ENCODE results near the gene TMEM132D.

TMEM132D gene

DNA sequence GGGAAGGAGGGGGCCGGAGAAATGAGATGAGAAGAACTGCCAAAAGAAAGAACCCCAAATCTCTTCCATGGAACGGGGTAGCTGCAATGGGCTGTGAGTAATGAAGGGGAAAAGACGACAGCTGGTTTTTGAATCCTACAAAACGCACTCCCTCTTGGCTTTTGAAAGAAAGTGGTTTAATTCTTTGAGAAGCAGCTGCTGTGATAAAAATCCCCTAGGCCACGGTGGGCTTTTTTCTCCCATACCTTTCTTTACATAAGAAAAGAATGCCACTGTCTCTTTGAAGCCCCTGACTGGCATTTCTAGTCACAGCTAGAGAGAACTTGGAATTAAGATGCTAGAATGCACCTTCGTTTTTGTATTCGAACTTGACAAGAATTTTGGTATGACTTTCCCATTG, 564.5 kb downstream of the TMEM132D start:
- no peak for DNase-seq (ENCODE audit: low spot score)

DNA sequence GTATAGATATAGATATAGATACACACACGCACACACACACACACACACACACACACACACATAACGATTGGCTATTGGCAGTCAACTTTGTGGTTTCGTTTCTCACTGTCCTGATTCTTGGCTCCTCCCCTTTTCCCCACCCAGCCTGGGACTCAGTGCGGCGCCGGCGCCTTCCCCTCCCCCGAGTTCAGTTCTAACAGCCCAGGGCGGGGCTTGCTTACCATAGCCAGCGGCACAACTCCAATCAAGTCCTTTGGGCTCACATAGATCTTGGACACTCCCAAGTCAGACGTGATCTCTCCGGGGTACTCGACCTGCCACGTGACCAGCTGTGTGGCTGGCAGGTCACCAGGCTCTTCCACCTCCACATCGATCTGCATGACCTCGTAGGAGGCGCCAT, 566.4 kb downstream of the TMEM132D start:
- DNase-seq (ENCODE audit: low spot score) = no peak

DNA sequence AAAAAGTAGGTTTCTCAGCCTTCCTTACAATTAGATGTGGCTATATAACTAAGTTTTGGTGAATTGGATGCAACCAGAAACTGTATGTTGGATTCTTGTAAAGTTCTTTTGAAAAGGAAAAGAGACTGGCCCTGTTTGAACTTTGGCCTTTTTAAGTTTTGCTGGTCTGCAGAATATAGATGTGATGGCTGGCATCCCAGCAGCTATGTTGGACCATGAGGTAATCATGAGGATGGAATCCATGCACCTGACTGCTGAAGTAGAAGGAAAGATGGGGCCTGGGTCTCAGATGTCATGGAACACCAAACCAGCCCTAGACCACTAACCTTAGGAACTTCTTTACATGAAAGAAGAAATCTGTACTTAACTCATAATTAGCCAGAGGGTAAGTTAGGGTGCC, 568.1 kb downstream of the TMEM132D start:
- no peak for DNase-seq (ENCODE audit: low spot score)

DNA sequence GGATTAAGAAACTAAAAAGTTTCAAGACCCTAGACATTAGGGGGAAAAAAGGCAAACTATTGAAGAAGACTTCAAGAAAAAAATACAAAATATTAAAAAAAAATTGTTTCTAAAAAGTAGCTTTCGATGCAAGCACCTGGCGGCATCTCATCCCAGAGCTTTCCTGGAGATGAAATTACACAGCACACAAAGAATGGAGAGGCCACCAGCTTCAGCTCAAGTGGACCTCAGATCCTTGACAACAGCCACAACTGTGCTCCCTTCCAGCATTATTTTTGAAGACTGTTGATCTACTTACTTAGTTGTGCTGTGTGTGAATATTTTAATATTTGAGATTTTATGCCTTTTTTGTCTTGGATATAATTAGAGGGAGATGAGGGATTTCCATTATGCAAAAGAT, 571.5 kb downstream of the TMEM132D start:
- DNase-seq (ENCODE audit: low spot score) = no peak

DNA sequence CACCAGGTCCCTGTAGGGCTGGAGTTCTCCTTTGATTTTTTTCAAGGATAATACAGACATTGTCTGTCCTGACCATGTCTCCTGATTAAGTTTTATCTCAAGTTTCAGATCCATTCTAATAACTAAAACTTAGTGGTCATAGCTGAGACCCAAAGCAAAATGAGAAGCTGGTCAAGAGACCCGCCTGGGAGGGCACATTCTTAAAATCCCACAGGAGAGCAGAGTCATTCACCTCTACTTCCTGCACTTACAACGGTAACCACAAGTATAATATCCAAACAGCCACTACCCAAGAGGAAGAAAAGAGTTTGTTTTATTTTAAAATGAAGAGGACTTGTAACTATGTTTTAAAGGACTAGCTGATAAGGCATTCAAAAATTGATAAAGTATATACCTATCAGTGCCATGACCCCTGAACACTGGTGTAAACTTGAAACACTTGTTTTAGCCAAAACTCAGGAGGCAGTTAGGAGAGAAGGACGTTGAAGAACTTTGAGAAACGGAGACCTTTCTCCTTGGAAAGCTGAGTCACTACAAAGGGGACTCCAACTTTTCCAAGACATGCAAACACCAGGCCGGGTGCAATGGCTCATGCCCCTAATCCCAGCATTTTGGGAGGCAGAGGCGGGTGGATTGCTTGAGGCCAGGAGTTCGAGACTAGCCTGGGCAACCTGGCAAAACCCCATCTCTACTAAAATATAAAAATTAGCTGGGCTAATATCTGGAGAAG, 572.3 kb downstream of the TMEM132D start:
- no peak for DNase-seq (ENCODE audit: low spot score)

DNA sequence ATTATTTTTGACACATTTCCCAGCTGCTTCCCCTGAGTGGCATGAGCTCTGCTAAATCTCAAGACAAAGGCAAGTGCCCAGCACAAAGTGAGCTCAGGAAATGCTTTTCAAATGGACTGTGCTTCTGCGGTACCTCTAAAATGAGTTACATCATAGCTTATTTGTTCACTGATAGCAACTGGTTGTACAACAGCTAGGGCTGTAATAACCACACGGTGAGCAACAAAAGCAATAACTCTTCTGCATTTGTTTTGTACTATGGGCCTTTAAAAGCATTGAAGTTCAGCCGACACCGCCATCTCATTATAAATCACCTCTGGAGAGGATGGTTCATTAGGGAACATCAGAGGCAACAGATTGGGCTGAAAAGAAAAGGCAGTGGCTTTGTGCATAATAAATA, 575.6 kb downstream of the TMEM132D start:
- no peak for DNase-seq (ENCODE audit: low spot score)

DNA sequence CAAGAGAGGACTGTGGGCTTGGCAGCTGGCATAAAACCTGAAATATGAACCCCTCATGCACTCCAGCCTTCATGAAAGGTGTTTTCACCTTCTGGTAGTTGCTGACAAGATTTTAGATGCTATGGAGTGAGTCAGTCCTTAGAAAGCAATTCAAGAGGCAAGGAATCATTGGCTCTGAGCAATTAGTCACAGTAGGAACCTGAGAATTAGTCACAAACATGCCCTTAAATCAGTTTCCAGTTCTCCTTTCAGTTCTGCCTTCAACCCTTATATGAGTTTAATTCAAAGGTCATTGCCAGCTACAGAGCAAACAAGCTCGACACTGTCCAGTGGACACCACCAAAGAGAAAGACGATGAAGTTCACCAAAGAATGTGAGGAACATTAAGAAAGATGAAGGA, 578.3 kb downstream of the TMEM132D start:
- no peak for DNase-seq (ENCODE audit: low spot score)

DNA sequence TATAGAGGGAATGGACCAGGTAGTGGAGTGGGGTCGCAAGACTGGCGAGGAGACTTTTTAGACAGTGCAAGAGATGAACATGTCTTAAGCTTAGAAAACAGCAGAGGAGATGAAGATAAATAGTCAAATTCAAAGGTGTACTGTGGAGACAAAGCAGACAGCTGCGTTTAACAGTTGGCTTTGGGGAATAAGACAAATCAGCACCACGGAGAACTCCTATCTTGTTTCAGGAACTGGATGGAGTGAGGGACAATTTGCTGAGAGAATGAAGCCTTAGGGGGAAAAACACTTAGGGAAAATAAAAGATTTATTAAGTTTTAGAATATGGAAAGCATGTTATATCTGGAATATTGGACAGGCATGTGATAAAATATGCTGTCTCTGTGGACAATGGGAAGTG, 591.8 kb downstream of the TMEM132D start:
- no peak for DNase-seq (ENCODE audit: low spot score)

DNA sequence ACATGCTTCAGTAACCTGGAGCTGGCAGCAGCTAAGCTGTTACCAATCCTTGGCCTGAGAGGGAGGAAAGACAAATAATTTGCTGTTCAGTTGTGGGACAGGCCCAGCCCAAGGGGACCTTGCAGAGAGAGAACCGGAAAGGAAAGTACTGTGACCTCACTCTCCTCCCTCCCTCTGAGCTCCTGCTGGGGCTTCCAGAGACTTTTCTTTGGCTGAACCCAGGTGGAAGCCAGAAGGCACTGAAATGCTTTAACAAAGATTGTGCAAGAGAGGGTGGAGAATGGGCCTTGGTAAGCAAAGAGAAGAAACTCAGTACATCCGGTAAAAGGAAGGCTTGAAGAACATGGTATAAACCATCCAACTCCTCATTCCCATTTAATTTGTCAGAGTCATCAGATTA, 593.5 kb downstream of the TMEM132D start:
- DNase-seq (ENCODE audit: low spot score) = no peak

DNA sequence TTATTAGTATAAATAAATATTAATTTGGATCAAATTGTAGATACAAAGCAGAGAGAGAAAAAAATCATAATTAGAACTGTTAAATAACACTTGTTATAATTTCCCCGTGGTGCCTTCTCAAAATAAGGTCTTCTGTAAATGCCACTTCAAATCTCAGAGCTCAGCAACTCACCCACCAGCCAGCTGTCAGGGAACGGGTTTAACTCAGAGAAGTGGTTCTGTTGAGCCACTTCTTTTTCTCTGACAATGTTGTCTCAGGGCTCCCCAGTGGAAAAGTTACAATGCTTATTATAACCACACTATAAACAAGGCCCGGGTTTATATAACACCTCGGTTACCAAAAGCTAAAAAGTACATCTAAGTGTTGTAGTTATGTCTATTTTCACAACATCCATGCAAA, 598.0 kb downstream of the TMEM132D start:
- no peak for DNase-seq (ENCODE audit: low spot score)

DNA sequence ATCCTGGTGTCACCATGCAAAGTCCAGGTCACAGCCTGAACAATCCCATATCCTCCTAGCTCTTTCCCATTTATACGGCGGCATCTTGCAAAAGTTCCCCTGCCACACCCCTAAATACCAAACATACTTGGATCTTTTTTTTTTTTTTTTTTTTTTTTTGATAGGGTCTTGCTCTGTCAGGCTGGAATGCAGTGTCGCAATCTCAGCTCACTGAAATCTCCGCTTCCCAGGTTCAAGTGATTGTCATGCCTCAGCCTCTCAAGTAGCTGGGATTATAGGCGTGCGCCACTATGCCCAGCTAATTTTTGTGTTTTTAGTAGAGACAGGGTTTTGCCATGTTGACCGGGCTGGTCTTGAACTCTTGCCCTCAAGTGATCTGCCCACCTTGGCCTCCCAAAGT, 599.3 kb downstream of the TMEM132D start:
- DNase-seq (ENCODE audit: low spot score) = no peak

DNA sequence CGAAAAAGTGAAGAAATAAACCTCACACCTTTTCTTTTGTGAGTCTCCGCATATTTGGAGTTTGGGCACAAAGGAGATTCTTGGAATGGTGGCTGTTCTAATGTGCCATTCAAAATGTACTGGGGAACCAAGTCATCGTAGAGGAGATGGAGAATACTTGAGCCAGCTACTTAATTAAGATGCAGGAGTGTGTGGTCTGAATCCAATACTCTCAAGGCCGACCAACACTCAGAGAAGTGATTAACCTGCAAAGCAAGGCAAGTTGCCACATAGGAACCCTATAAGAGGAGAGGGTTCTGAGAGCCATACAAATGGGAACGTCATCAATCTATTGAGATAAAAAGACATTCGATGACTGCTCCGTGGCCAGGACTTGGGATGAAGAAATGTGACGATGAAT, 603.8 kb downstream of the TMEM132D start:
- DNase-seq (ENCODE audit: low spot score) = no peak

DNA sequence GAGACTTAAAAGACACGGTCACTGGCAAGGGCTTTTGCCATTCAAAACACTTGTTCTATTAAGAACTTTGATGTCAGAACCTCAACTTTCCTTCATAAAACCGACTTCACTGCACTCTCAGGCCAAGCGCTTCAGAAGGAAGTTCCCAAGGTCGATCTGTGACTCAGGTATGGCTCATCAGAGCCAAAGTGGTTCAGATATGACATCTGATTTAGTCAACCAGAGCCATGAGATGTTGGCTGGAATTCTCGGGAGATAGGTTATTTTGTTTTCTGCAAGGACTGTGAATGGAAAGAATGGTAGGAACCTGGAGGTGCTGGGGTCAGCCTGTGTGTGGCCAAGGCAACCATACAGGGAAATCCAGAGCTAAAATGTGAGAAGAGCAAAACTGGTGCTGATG, 604.9 kb downstream of the TMEM132D start:
- DNase-seq (ENCODE audit: low spot score) = no peak

DNA sequence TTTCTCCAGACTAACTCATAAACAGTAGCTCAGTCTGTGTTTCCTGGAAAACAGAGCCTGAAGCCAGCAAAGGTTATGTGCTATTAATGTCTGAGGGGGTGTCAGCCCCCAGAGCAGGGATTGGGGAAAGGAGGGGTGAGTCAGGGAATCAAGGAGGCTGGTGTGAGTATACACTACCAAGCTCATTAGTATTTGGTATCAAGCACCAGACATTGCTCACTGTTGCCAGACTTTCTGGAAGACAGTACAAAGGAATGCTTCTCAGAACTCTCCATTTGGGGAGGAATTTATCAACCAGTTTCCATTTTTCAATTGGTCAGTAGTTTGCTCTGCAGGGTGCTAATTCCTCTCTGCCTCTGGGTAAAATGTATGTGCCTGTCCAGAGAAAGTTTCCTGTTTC, 607.2 kb downstream of the TMEM132D start:
- DNase-seq (ENCODE audit: low spot score) = no peak

DNA sequence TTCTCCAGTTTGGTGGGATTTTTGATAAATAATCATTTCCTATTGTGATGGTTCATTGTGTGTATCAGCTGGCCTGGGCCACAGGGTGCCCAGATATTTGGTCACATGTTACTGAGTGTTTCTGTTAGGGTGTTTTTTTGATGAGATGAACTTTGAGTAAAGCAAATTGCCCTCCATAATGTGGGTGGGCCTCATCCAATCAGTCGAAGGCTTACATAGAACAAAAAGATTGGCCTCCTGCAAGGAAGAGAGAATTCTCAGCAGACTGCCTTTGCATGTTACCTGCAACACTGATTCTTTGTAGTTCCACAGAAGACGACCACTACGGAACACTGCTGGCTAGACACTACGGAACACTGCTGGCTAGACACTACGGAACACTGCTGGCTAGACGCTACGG, 609.0 kb downstream of the TMEM132D start:
- no peak for DNase-seq (ENCODE audit: low spot score)

DNA sequence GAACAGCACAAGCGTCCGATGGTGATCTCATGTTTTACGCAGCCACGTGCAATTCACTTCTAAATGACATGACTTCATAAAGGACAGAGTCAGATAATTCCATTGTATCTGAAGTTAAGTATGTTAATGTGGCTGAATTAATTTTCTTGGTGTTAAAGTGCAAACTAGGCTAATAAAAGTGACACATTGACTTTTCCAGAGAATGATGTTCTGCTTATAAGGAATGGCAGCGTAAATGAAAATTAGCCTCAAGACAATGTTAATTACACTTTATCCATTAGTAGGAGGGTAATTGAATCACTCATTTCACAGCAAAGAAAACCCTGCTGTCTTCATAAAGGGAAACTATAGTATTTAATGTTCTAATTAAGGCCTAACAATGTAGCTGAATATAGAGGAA, 624.1 kb downstream of the TMEM132D start:
- no peak for DNase-seq (ENCODE audit: low spot score)

DNA sequence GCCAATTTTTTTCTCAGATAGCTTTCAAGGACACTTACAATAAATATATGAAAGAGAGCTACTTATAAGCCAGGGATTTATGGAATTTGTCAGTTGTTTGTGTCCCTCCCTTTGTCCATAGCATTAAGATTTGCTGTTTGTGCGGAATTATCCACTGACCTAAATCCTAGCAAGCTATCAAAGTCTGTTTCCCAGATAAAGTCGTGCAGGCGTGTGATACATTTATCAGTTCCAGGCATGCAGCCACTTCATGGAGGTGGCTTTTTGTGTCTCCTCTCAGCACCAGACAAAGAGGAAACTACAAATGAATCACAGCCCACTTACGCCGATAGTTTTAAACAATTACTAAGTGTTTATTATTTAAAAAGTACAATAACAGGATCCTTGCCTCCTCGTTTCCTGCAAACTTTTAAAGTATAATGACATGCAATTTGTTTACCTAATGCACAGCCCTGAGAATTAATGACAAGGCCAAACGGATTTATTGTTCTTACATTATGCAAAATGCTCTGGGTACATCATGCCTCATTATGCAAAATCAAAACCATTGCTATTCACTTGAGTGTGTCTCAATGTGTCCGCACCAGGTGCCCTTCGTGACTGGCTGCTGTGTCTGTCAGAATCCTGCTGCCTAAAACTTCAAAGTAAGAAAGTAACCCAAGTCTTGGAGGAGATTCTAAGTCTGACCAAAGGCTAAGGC, 627.3 kb downstream of the TMEM132D start:
- DNase-seq (ENCODE audit: low spot score) = no peak

DNA sequence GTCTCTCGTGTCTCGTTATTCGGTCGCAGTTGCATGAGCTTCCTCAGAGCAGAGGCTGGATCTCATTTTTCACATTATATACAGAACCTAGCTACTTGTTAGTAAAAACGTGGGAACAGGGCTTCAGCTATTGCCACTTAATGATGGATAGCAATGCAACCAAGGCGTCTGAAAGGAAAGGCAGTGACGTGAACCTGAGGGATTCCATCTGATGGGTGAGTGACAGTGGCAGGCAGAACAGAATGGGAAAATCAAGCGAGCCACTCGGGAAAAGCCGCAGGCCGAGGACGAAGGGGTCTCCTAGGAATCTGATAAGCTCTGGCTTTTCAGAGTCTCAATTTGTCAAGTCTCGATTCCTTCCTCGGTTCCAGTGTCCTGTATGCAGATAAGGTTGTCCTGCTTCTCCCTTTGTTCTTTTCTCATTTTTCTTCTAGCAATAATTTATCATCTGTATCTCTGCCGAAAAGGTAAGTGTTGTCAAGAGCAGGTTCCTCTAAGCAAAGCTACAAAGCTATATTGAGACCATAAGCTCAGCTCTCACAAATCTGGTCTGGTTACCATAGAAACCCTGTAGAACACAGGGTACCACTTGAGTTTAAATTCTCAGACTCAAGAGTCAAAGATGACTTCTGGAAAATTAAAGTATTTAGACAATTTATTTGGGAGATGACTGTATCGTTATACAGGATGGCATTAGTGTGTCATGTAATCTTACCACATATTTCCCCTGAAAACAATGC, 633.9 kb downstream of the TMEM132D start:
- DNase-seq (ENCODE audit: low spot score) = no peak

DNA sequence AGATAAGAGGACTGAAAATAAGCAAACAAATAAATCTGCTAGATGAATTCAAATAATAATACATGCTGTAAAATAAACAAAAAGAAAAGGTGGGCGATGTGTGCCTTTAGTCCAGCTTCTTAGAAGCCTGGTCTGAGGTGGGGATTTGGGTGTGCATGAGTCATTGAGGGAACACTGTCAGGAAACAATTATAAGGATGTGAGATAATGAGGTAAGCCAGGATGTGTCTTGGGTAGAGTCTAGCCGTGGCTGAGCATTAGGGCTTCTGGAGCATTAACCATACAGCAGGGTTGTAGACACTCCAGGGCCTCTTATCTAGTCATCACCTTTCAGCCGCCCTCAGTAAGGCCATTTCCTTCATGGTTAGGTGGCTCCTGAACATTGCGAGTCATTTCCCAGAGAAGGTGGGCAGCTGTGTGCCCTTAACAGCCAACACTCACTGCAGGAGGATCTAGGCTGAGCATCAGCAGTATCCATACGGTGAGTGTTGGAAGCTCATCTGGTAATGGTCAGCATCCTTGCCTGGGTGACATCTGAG, 645.0 kb downstream of the TMEM132D start:
- DNase-seq (ENCODE audit: low spot score) = no peak

DNA sequence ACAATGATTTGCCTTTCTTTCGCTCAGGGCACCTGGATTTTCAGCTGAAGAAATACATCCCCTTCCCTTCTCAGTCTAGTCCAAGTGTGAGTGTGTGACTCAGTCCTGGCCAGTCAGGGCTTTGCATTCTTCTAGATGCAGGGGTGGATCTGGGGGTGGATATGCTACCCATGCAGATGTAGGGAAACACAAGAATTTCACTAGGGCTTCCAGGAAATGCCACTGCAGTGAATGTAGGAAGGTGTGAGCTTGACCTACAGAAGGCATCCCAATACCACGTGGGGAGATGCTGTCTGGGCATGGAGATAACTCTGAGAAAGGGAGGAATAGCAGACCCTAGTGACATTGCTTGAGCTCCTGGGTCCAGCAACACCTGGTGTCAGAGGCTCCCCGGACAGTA, 646.3 kb downstream of the TMEM132D start:
- no peak for DNase-seq (ENCODE audit: low spot score)

DNA sequence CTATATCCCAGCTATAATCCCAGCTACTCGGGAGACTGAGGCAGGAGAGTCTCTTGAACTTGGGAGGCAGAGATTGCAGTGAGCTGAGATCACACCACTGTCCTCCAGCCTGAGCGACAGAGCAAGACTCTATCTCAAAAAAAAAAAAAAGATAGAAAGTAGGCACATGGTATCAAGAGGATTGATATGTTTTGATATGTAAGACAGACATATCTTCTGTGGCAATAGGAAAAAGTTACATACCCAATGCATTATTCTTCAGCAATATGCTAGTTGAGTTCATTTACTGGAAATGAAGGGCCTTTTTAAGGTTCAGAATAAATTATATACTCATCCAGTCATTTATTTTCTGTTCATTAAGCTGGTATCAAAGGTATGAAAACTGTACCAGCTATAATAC, 657.2 kb downstream of the TMEM132D start:
- DNase-seq (ENCODE audit: low spot score) = no peak

DNA sequence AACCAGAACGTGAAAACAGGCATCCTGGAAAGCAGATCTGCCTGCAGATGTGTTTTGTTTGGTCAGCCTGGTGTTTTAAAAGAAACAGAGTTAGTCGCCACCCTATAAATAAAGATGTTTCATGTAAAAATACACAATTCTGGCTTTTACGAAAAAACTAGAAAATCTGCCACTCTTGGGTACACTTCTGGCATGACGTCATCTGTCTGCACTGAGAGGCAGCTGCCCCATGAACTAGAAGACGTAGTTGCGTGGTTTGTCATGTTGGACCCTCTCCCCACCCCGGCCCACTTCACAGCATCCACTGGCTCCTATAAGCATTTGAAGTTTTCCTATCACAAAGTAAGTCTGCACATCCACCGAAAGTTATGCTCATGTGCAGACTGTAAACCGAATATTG, 658.1 kb downstream of the TMEM132D start:
- no peak for DNase-seq (ENCODE audit: low spot score)

DNA sequence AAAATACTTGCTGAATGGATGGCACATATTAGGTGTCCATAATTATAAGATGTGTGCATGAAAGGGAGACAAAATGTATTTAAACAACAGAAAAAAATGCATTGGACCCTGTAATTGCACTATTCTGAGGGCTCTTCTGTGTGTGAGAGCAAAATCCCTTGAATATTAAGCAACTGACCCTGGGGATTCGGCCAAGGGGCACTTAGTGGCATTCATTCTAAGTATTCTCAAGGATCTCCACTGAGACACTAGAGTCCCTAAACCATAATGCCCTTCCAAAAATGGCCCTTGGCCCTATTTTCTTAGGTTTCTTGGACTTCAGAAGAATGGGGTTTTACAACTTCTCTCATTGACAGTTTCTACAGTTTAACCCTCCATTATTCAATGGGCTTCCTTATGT, 662.0 kb downstream of the TMEM132D start:
- no peak for DNase-seq (ENCODE audit: low spot score)
